B cell (primary cell): ENCODE measurements around the gene PRRT1.

Source experiments
- CTCF ChIP-seq: fragments of 200-600 bp; IDR thresholded peaks from one replicate; pipeline ENCODE4 v1.8.0; 2022; ENCODE audit warnings: antibody characterized with exemption, mild to moderate bottlenecking
- EZH2 ChIP-seq: IDR thresholded peaks from 2 replicates; pipeline ENCODE4 v1.6.1; 2012; ENCODE audit warnings: borderline replicate concordance, low read depth, mild to moderate bottlenecking, moderate library complexity, low read length; ENCODE audit not compliant: insufficient read depth, poor library complexity, severe bottlenecking

DNA sequence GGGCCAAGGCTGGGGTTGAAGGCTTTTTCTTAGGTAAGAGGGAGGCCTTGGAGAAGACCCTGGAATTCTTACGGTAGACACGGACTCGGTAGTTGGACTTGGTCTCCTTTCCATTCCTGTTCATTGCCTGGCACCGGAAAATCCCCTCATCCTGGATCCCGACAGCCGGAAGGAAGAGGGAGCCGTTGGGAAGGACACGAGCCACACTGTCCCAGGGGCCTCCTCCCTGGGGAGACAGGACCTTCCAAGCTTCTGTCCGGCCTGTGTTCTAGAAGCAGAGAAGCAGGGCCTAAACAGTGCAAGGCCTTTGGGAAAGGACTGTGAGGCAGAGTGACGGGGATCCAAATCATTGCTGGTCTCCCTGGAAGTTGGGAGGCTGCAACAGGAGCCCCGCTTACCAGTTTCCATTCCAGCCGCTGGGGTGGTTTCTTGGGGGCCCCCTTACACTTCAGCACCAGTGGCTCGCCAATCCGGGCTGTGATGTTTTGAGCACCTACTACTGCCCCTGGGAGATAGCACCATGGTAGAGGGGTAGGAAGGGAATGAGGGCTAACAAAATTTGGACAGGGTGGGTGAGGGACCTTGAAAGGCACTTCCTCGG lies 31.8 kb upstream of the PRRT1 start:
- TF ChIP-seq CTCF (no peak), EZH2 (no peak)
